Measurements from ENCODE around the gene FERMT3.

Gene FERMT3

GRCh38 chr11:64268025-64268892 is 61.7 kb downstream of the FERMT3 start:
- no peak for DNase-seq
- intact Hi-C loops (cut with DNase I): no loop called here

GRCh38 chr11:64268893-64269539 is 62.5 kb downstream of the FERMT3 start:
- intact Hi-C loops (cut with DNase I): no loop called here

GRCh38 chr11:64269540-64270220 is 63.2 kb downstream of the FERMT3 start:
- DNase-seq: peak; percentile 98 to 100 (median 99)
- intact Hi-C loops (cut with DNase I): loop anchor here (2.0 kb wide), 2 partner anchors 15 to 35 kb away; partner anchors contain the start of genes BAD, ESRRA and GPR137

More at GRCh38 chr11:64268893-64269539, 62.5 kb downstream of the FERMT3 start:
- peak in 17 of 42 donors; percentile 28 to 72 (median 52) for DNase-seq

Data from head of caudate nucleus (tissue), 42 donors.